Measurements from ENCODE around the gene NSMF.

The NSMF gene

GRCh38 chr9:137445275-137445807, 13.8 kb downstream of the NSMF start:
- H3K9ac ChIP-seq (ENCODE audit: low read length): no peak overlapping the region
- H3K4me2 ChIP-seq (ENCODE audit: low read length): no peak overlapping the region

DNA sequence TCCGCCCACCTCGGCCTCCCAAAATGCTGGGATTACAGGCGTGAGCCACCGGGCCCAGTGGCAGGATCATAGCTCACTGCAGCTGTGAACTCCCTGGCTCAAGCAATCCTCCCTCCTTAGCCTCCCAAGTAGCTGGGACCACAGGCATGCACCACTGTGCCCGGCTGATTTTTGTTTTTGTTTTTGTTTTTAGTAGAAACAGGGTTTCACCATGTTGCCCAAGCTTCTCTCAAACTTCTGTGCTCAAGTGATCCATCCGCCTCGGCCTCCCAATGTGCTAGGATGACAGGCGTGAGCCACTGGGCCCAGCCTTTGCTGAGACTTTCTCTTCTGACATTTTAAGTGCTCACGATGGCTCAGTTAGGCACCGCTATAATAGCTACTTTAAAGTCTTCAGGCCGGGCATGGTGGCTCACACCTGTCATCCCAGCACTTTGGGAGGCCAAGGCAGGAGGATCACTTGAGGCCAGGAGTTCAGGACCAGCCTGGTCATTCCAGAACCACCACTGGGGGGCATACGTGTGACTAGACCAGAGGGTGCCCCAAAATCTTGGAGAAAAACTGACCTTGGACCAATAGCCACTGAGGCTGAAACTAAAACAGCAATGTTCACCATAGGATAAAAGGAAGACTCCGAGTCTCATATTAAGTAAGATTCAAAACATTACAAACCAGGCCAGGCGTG, 14.9 kb downstream of the NSMF start:
- Histone ChIP-seq H3K36me3 (ENCODE audit: insufficient read depth, low read length) (no peaks in the 10 kb centered on the region), H3K9me2 (ENCODE audit: low read depth, low read length) (no peaks in the 10 kb centered on the region), H3K27me3 (ENCODE audit: insufficient read depth, low read length) (no peaks in the 10 kb centered on the region; the same call in 1 of the 2 replicates), H4K20me1 (ENCODE audit: insufficient read depth, low read length) (no peaks in the 10 kb centered on the region), H3K9me3 (ENCODE audit: low read length) (no peaks in the 10 kb centered on the region), H3K27ac (ENCODE audit: low read depth, low read length, poor library complexity, severe bottlenecking) (no peak overlapping the region), H3K9ac (ENCODE audit: low read length) (no peak overlapping the region), H3F3A (ENCODE audit: insufficient read depth, low read length) (no peaks in the 10 kb centered on the region), H2AFZ (ENCODE audit: low read length) (no peak overlapping the region), H3K4me2 (ENCODE audit: low read length) (no peak overlapping the region), H3K4me3 (ENCODE audit: low read depth, low read length, poor library complexity, severe bottlenecking) (no peak overlapping the region), H3K4me1 (ENCODE audit: insufficient read depth, low read length, severe bottlenecking) (peaks cover 2% of the 10 kb centered on the region), H3K79me2 (ENCODE audit: insufficient read depth, low read length) (no peaks in the 10 kb centered on the region)
- no peak for TF ChIP-seq EZH2 (IDR thresholded peaks at IDR 0.05; ENCODE audit: borderline replicate concordance, low read length)
- TF ChIP-seq, protein P1, sequence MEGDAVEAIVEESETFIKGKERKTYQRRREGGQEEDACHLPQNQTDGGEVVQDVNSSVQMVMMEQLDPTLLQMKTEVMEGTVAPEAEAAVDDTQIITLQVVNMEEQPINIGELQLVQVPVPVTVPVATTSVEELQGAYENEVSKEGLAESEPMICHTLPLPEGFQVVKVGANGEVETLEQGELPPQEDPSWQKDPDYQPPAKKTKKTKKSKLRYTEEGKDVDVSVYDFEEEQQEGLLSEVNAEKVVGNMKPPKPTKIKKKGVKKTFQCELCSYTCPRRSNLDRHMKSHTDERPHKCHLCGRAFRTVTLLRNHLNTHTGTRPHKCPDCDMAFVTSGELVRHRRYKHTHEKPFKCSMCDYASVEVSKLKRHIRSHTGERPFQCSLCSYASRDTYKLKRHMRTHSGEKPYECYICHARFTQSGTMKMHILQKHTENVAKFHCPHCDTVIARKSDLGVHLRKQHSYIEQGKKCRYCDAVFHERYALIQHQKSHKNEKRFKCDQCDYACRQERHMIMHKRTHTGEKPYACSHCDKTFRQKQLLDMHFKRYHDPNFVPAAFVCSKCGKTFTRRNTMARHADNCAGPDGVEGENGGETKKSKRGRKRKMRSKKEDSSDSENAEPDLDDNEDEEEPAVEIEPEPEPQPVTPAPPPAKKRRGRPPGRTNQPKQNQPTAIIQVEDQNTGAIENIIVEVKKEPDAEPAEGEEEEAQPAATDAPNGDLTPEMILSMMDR (IDR thresholded peaks at IDR 0.05; ENCODE audit: low read length): no peak

More at GRCh38 chr9:137445275-137445807, 13.8 kb downstream of the NSMF start:
- no peak overlapping the region for H3K27ac ChIP-seq (ENCODE audit: low read depth, low read length, poor library complexity, severe bottlenecking)
- TF ChIP-seq, protein P1 (IDR thresholded peaks at IDR 0.05; ENCODE audit: low read length): peak; percentile 84
- no peak for TF ChIP-seq EZH2 (IDR thresholded peaks at IDR 0.05; ENCODE audit: borderline replicate concordance, low read length)
- H3K4me3 ChIP-seq (ENCODE audit: low read depth, low read length, poor library complexity, severe bottlenecking): no peak overlapping the region
- H3K79me2 ChIP-seq (ENCODE audit: insufficient read depth, low read length): no peaks in the 10 kb centered on the region
- H3K9me3 ChIP-seq (ENCODE audit: low read length): no peaks in the 10 kb centered on the region
- no peaks in the 10 kb centered on the region for H4K20me1 ChIP-seq (ENCODE audit: insufficient read depth, low read length)
- no peaks in the 10 kb centered on the region for H3K9me2 ChIP-seq (ENCODE audit: low read depth, low read length)
- no peaks in the 10 kb centered on the region for H3F3A ChIP-seq (ENCODE audit: insufficient read depth, low read length)
- H3K36me3 ChIP-seq (ENCODE audit: insufficient read depth, low read length): 0 out of 2 replicates have a peak, but pooled peaks cover 4% of the 10 kb centered on the region
- no peaks in the 10 kb centered on the region; the same call in 1 of the 2 replicates for H3K27me3 ChIP-seq (ENCODE audit: insufficient read depth, low read length)
- no peak overlapping the region for H2AFZ ChIP-seq (ENCODE audit: low read length)
- H3K4me1 ChIP-seq (ENCODE audit: insufficient read depth, low read length, severe bottlenecking): peaks cover 2% of the 10 kb centered on the region

DNA sequence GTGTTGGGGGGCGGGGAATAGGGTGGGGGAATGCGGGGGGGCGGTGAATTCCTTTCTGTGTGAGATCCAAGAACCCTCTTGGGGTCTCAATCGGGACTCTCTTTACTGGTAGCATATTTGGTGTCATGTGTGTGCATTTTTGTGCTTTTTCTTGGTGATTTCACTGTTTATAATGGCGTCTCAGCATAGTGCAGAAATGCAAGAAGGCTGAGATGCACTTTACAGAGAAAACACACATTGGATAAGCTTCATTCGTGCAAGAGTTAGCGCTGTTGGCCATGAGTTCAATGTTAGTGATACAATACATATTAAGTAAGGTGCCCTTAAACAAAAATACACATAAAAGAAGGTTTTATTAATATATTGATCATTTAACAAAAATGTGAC, 17.2 kb downstream of the NSMF start:
- Histone ChIP-seq H3K4me3 (ENCODE audit: low read depth, low read length, poor library complexity, severe bottlenecking) (no peak overlapping the region), H3F3A (ENCODE audit: insufficient read depth, low read length) (no peaks in the 10 kb centered on the region), H4K20me1 (ENCODE audit: insufficient read depth, low read length) (no peaks in the 10 kb centered on the region), H3K27me3 (ENCODE audit: insufficient read depth, low read length) (peaks cover 6% of the 10 kb centered on the region; the same call in 1 of the 2 replicates), H3K4me1 (ENCODE audit: insufficient read depth, low read length, severe bottlenecking) (peaks cover 2% of the 10 kb centered on the region), H3K9ac (ENCODE audit: low read length) (no peak overlapping the region), H3K9me3 (ENCODE audit: low read length) (no peaks in the 10 kb centered on the region), H3K27ac (ENCODE audit: low read depth, low read length, poor library complexity, severe bottlenecking) (no peak overlapping the region), H3K79me2 (ENCODE audit: insufficient read depth, low read length) (no peaks in the 10 kb centered on the region), H3K36me3 (ENCODE audit: insufficient read depth, low read length) (no peaks in the 10 kb centered on the region), H3K4me2 (ENCODE audit: low read length) (no peak overlapping the region), H3K9me2 (ENCODE audit: low read depth, low read length) (no peaks in the 10 kb centered on the region), H2AFZ (ENCODE audit: low read length) (no peak overlapping the region)
- no peak for TF ChIP-seq EZH2 (IDR thresholded peaks at IDR 0.05; ENCODE audit: borderline replicate concordance, low read length)
